Measurements from ENCODE around the gene SHLD2.
"Not testable (repeated sequence)": the region's sequence is repeated elsewhere in the genome, so short reads cannot be mapped to it uniquely, and the experiment has no call there.

SHLD2 gene

DNA sequence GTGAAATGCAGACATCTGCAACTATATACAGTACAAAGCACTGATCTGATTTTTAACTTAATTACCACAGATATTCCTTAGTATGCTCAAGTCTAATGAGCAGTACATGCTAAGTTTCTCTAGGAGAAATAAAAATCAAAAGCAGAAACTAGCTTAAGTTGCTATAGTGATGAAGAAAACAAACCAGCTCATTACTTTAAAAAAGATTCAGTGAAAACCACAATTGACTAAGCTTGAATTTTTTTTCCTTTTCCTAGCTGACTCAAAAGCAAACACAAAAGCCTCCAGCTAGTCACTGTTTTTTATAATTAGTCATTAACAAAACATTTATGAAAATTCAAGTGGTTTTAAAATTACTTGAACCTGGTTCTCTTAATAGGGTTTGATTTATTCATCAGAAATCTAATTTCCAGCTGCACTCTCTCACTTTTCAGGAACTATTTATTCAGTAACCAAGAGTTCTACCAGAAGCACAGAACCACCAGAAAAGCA is 10.7 kb upstream of the SHLD2 start:
- DNase-seq: not testable (repeated sequence)

DNA sequence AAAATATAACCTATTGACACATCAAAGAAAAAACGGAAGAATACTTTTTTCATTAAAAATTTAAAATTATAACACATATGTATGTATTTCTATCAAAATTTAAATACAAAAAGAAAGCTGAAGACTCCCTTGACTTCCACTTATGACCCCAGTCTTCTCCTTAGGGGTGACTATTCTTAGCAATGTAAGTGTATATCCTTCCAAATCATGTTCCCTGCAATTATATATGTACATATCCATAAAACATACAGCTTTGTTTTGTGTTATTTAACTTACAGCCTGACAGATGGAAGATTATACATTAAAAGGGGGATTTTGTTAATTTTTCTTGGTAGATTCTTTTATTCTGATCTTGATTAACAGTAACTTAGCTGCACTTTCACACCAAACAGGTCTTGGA is 9.5 kb upstream of the SHLD2 start:
- no peak for DNase-seq

DNA sequence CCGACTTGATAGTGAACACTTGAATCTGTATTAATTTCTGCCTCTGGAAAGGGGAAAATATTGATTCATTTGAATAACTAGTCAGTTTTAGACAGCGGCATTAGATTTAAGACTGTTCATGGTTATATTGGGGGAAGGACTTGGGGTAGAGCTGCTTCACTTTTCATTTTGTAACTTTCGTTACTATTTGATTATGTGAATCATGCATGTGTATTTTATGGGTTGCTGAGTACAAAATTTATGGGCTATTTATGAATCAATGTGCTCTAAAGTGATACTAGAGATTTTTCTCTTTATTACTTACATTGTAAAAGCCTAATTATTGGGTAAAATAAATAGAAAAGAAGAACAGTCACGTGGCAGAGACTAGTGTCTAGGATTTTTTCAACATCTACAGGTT is 5.3 kb upstream of the SHLD2 start:
- DNase-seq: no peak

DNA sequence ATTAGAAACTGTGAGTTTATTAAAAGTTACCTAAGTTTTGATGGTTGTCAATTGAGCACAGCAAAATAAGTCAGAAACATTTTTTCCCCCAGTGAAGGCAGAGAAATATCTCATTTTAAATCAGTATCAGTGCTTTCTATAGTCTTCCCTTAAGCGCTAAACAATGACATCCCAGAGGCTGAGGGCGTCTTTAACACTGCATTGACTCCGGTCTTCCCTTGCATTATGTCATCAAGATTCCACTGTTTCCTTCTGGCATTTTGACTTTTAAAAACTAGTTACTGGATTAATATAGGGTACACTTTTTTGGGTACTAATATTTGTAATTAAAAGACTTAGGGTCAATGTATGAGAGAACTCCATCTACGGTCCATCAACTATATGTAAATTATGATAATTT is 4.2 kb upstream of the SHLD2 start:
- DNase-seq: no peak

DNA sequence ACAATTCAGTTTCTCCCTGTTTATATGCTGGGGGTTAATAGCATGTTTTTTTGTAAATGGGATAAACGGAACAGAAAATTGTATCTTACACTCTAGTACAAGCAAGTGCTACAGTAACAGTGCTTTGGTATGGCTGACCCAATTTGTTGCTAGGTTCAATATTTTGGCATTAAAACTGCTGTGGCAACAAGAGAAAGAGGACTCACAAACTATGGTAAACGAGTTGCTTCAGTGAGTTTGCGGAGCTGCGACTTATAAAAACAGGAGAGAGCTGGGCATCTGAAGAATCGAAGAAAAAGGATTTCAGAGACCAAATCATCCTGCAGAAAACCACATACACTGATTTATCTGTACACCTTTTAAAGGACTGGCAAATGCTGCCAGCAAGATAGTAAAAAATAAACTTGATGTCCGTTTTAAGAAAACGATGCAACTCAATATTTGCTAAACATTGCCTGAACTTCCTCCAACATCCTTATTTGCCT is 2.6 kb upstream of the SHLD2 start:
- DNase-seq: no peak

DNA sequence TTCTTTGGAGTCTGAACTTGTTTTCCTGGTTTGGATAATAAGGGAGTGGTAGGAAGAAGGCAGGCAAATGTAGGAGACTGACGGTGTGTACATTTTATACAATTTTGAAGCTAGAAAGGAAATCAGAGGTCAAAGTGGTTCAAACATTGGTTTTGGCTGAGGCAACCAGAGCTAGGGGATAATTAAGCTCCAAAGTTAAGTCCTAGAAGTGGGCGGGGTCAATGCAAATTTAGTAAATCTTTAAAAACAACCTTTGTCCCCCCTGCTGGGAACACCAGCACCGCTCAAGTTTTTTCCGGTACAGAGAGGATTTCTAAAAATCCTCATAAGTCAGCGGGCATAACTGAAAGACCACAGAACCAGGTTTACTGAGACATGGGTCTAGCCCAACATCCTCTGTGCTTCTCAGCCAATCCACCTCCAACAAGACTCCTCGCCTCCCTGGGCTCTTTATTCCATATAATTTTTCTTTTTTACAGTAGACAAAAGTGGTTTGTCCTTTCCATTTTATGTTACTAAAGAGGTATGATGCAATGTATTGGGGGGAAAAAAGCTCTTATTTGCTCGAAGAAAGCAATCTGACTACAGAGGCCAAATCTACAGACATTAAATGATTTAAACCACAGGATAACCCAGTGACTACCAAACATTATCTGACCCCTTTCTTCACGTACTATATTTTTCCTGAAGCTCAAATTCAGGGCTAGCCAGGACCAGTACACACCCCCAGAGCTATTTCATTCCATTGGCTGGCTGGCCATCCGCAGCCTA is 2.0 kb upstream of the SHLD2 start:
- DNase-seq: peak; percentile 5

DNA sequence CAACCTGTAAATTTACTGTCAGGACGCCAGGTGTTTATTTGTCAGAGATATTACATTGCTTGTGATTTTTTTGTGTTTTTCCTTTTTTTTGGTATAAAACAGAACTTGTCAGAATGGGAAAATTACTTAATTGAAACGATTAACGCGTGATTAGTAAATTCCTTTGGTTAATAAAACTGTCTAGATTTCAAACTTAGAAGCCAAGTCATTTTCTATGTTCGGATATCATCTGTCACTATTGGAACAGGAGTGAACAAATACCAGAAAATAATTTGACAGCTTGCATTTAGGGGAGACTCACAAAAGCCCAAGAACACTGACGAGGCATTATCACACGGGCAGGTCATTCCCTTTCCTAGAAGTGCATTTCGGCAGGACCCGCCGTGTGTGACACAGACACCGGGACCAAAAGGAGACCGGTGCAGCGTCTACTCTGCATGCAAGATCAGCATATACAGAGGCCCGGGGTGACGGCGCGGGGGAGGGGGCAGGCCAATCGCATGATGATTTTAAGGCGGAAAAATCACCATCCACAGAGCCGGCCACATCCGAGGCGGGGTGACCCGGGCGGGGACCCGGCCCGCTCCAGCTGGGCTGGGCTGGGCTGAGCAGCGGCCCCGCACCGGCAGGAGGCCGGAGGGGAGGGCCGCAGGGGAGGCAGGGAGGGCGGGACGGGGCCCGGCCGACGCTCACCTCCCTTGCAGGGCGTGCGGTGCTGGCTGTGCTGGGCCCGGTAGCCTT is 1.2 kb upstream of the SHLD2 start:
- peak; percentile 11 for DNase-seq

DNA sequence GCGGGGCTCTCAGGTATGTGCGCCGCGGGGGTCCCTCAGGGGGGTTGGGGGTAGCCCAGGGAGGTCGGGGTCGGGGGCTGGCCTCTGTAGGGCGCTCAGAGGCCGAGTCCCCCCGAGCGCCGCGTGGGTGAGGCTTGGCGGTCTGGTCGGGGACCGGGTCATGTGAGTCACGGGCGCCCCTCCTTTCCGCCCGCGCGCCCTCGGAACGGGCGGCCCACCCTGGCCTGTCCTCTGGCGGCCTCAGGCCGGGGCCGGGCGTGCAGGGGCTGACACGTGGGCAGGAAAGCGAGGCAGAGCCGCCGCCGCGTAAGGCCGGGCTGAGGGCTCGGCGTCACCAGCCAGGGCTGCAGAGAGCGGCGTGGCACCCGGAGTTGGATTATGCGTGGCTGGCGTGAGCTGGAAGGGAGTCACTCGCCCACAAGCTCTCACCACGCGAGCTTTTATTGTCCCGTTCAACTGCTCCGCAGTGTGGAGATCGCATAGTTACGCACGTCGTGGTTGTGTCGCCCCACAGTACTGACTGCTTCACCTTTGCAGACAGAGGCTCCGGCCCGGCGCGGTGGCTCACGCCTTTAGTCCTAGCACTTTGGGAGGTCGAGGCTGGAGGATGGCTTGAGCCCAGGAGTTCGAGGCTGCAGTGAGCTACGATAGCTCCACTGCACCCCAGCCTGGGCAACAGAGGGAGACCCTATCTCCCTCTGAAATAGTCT is 385 bp downstream of the SHLD2 start:
- no peak for DNase-seq

DNA sequence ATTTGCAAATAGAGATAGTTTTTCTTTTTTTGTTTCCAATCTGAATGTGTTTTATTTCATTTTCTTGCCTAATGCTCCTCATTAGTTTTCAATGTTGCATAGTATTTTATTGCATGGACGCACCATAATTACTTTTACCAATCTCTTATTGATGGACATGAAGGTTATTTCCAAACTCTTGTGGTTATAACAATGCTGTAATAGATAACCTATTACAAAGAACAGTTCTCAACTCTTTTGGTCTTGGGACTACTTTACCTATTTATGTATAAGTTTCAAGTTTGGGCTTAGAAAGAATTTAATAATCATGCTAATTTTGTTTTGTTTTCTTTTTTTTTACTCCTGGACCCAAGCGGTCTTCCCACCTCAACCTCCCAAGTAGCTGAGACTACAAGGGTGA is 7.0 kb downstream of the SHLD2 start:
- no peak for DNase-seq

DNA sequence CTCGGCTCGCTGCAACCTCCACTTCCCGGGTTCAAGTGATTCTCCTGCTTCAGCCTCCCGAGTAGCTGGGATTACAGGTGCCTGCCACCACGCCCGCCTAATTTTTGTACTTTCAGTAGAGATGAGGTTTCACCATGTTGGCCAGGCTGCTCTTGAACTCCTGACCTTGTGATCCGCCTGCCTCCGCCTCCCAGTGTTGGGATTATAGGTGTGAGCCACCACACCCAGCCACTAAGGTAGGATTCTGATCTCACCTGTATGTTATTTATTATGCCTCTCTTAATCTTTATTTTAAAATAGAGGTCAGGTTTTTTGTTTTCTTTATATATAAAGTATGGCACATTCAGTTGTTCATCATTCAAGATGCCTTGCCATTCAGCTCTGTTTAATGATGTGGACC is 9.7 kb downstream of the SHLD2 start:
- not testable (repeated sequence) for DNase-seq

DNA sequence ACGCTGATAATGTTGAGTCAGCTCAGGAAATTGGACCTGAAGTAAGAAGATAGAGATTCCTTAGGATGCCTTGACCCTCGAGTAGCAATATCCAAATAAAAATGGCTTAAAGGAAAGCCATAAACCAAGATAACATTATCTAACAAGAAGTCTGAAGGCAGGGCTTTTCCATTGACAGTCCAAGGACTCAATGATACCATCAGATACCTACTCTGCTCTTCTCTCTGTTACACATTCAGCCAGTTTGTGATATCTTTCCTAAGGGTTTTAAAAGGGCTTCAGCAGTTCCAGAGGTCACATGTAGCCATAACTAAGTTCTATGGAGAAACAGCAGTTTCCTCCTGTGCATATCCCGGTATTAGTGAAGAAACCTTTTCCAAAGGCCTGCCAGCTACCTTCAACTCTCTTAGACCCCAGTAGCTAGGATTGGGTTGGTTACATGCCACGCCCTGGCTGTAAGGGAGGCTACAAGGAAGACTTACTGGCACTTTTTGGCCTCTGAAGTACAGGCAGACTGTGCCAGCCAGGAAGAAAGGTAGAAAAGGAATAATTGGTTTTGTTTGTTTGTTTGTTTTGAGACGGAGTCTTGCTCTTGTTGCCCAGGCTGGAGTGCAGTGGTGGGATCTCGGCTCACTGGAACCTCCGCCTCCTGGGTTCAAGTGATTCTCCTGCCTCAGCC is 10.6 kb downstream of the SHLD2 start:
- no peak for DNase-seq

DNA sequence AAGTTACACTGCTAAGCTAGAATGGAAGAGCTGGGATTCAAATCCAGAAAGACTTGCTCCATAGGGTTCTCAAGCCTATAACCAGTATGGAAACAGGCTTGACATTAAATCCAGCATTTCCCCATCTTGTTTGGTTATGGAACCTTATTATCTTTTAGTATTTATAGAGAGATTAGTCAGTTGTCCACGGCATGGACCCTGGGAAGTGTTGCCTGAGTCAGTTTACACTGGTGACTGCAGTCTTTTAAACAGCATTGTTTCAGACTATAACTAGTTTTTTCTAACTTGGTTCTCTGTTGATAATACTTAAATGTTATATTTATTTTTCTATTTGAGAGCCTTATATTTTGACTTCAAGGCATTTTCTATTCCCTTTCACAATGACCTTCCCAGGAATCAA is 23.1 kb downstream of the SHLD2 start:
- DNase-seq: not testable (repeated sequence)

DNA sequence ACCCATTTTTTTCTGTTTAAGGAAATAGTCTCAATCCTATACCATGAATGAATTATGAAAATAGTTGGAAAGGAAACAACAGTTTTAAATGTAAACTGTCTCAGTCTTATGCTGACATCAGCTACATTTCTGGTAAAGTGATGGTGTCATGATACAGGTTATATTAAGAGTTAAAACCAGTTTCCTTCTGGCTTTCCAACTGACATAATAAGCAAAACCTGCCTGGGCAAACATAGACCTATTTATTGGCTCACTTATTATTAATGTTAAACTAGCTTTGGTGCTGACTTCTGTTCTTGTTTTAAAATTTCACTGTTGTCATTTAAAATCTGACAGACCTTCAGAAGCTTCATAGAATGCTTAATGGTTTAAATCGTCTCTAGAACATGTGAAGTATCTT is 24.0 kb downstream of the SHLD2 start:
- DNase-seq: not testable (repeated sequence)

DNA sequence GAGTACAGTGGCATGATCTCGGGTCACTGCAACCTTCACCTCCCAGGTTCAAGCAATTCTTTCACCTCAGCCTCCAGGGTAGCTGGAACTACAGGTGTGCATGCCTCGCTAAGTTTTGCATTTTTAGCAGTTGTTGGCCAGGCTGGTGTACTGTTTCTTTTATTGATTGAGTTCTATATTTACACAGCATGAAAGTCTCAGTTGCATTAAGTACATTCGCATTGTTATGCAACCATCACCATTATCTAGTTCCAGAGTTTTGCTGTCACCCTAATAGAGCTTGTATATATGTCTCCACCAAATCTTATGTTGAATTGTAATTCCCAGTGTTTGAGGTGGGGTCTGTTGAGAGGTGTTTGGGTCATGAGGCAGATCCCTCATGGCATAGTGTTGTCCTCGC is 28.3 kb downstream of the SHLD2 start:
- DNase-seq: not testable (repeated sequence)

DNA sequence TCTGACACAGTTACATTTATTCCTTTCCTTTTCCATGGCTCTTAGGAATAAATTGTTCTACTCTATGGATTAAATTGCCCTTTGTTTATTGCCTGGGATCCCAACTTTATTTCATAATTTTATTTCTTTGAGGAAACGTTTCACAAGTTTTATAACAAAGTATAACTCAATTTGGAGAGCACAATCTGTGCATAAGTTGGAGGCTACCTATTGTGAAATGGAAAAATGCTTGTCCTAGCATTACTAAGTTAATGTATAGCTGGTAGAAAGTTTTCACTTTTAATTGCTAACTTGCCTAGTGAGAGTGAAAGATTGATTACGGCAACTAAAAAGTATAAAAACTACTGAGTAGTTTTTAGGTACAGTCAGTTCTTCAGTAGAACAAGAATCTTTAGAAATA is 32.0 kb downstream of the SHLD2 start:
- not testable (repeated sequence) for DNase-seq

DNA sequence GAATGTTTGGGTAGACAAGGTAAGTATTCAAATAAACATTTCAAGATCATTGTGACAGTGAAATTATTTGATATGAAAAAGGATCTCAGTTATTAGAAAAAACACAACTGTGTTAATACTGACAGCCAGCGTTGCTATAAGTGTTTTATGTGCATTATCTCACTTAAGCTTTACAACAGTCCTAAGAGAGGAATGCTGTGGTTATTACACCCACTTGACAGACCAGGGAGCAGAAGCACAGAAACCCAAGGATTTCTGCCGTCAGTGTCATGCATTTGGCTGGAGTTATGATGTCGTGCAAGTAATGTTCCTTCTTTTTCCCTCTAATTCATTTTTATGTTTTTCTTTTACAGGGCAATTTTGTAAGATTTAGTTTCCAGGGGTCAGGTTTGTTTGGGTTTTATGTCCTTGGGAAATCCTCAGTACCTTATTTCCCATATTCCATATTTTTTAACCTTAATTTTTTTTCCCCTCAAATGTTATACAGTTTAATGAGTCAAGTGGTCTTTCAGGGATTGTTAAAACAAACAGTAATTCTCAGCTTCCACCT is 32.7 kb downstream of the SHLD2 start:
- DNase-seq: not testable (repeated sequence)

DNA sequence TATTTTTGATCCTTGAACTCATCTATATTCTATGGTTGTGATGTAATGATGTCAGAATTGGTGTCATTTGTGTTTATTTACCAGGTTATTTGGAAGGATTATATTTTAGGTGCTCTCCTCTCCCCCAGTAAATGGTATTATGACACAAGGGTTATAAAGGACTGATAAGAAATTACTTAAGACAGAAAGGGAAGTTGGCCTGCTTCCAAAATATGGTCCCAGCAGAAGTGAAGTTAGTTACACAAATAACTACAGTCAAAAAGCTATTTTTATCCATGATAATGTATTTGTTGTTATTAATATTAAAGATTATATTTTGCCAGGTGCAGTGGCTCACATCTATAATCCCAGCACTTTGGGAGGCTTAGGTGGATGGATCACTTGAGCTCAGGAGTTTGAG is 37.2 kb downstream of the SHLD2 start:
- DNase-seq: not testable (repeated sequence)

DNA sequence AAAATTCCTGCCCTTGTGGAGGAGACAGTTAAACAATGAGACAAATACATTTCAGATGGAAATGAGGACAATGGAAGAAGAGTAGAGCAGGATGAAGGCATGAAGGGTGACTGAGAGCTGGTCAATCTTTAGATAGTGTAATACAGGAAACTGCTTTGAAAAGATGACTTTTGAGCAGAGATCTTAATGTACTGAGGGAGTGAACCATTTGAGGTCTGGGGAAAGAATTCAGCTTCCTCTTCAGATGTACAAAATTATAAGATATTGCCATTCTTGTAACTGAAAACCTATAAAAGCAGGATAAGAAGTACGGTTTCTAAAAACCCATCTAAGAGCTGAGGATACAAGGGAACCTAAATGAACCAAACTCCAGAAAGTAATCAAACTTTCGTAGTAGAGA is 38.9 kb downstream of the SHLD2 start:
- not testable (repeated sequence) for DNase-seq

DNA sequence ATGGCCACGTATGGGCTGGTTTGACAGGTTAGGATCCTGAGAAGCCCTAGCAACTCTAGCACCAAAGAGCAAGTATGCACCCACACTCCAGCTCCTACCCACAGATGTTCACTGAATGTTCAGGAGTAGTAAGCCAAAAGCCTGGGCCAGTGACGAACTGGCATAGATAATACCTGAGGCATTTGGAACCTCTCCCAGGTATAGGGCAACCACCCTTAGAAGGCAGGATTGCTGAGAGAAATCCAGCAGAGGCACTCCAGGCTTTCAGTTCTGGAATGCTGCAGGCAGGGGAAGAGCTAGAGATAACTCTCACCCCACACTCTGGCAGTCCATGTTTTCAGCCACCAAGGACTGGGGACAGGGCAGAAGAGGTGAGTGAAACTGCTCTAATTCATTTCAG is 39.4 kb downstream of the SHLD2 start:
- DNase-seq: not testable (repeated sequence)

DNA sequence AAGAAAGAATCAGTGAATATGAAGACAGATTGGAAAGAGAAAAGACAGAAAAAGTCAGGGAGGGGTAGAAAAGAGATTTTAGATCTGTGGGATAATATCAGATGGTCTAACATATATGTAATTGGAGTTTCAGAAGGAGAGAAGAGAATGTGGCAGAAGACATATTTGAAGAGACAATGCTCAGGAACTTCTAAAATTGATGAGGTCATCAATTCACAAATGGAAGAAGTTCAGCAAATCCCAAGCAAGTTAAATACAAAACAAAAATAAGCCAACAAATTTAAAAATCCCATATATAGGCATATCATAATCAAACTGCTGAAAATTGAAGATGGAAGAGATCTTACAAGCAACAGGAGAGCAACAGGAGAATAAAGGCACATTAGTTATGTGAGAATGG is 42.5 kb downstream of the SHLD2 start:
- DNase-seq: not testable (repeated sequence)

DNA sequence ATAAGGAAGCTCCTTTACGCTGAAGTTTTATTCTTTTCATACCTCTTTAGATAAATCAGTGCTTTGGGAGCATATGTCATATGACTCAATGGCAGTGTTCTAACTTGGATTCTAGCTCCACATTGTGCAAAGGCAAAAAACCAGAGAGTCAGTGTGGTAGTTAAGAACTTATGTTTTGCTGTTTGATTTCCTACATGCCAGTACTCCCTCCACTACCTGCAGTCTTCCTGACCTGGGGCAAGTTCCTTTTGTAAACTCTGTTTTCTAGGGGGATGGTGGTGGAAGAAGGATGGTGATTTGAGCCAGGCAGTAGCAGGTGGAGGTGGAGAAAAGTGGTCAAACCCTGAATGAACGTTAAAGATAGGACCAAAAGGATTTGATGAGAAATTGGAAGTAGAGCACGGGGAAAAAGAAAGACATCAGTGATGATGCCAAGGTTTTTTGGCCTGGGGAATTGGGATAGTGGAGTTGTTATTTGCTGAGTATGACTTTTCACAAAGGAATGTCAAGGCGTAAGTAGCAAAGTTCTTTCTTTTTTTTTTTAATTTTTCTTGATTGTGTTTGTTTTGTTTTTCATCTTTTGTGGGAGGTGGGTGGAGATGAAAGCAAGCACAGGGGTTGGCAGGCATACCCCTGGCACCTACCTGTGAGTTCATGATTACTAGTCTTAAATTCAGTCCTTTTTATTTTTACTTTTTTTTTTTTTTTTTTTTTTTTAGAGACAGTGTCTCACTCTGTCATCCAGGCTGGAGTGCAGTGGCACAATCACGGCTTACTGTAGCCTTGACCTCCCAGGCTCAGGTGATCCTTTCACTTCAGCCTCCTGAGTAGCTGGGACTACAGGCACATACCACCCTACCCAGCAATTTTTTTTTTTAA is 47.5 kb downstream of the SHLD2 start:
- not testable (repeated sequence) for DNase-seq

DNA sequence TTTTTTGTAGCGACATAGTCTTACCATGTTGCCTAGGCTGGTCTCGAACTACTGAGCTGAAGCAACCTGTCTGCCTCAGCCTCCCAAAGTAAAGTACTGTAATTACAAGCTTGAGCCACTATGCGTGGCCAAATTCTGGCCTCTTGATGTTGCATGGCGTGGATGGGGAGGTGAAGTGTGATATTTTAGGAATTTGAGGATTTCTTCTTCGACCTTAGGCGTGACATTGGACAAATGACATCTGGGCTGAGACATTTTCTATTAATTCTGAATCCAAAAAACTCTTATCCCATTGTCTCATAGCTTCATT is 48.1 kb downstream of the SHLD2 start:
- DNase-seq: not testable (repeated sequence)

Measured in NCI-H1105 treated with DMSO at 0.1 percent for 48 hours (cell line).